ENCODE data around the gene LRCH2. TPM values are rescaled to one million over a fixed set of nuclear protein-coding genes. Genes with fewer than 3 reads are reported as not detected.

Gene LRCH2
- total RNA-seq, 1 experiment from 2014 or later, result 6.6 TPM

DNA sequence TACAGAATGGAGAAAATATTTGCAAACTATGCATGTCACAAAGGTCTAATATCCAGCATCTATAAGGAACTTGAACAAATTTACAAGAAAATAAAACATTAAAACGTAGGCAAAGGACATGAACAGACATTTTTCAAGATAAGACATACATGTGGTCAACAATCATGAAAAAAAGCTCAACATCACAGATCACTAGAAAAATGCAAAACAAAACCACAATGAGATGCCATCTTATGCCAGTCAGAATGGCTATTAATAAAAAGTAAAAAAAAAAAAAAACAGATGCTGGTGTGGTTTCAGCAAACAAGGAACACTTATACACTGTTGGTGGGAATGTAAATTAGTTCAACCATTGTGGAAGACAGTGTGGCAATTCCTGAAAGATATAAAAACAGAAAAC, 140.7 kb downstream of the LRCH2 start:
- Histone ChIP-seq H3K27me3 (ENCODE audit: insufficient read depth, low read length) (no peaks in the 10 kb centered on the region), H4K8ac (replicated peaks; ENCODE audit: insufficient read length, low read depth, low read length) (no peak overlapping the region), H3K9ac (ENCODE audit: extremely low read depth, insufficient read length, low read length) (no peak overlapping the region), H2AK5ac (ENCODE audit: insufficient read length, low read length) (no peak overlapping the region), H3K27ac (ENCODE audit: insufficient read length, low read depth, low read length) (no peak overlapping the region), H3K79me2 (ENCODE audit: insufficient read depth, low read length) (no peaks in the 10 kb centered on the region), H4K91ac (ENCODE audit: insufficient read length, low read depth, low read length) (no peak overlapping the region), H3K79me1 (ENCODE audit: insufficient read depth, low read depth, low read length, poor library complexity, severe bottlenecking) (no peaks in the 10 kb centered on the region), H3K4me2 (ENCODE audit: insufficient read depth, insufficient read length, low read length) (no peak overlapping the region), H2AFZ (ENCODE audit: low read length) (no peak overlapping the region), H4K20me1 (ENCODE audit: control insufficient read depth, insufficient read depth, insufficient read length) (no peaks in the 10 kb centered on the region), H3K23me2 (ENCODE audit: insufficient read length, low read depth, low read length, poor library complexity, severe bottlenecking) (no peaks in the 10 kb centered on the region), H3K23ac (ENCODE audit: insufficient read length, low read depth, low read length) (no peak overlapping the region), H2BK5ac (ENCODE audit: insufficient read length, low read length) (no peak overlapping the region), H3K4me1 (ENCODE audit: insufficient read depth, low read length) (no peaks in the 10 kb centered on the region), H3K4ac (ENCODE audit: low read depth, low read length) (no peak overlapping the region), H3K9me3 (ENCODE audit: control insufficient read depth, low read depth, low read length) (peaks cover 7% of the 10 kb centered on the region), H4K5ac (ENCODE audit: insufficient read length, low read depth, low read length) (no peak overlapping the region), H3K14ac (ENCODE audit: insufficient read depth, low read length) (no peak overlapping the region), H3K18ac (ENCODE audit: insufficient read length, low read depth, low read length) (no peak overlapping the region), H3K56ac (ENCODE audit: insufficient read length, low read depth, low read length) (no peak overlapping the region), H2BK15ac (ENCODE audit: low read depth, low read length) (no peak overlapping the region), H2BK120ac (ENCODE audit: low read depth, low read length, poor library complexity, severe bottlenecking) (no peak overlapping the region), H2BK12ac (ENCODE audit: insufficient read length, low read depth, low read length) (no peak overlapping the region), H3T11ph (ENCODE audit: low read length) (no peak overlapping the region), H2BK20ac (ENCODE audit: low read depth, low read length, poor library complexity, severe bottlenecking) (no peak overlapping the region)
- DNase-seq, result no peak
- Mint-ChIP-seq H3K4me3 (no peak overlapping the region), H3K27ac (no peak overlapping the region), H3K36me3 (ENCODE audit: insufficient read depth in 1 of 3, low read depth in 3 of 3) (peaks cover 2 to 31% (median 19%) of the 10 kb centered on the region in 3 experiments; a peak in 6 of 7 replicates), H3K9me3 (peaks cover 17 to 29% of the 10 kb centered on the region in 2 experiments), H3K27me3 (ENCODE audit: low read depth) (no peaks in the 10 kb centered on the region), H3K4me1 (peaks cover 4 to 5% of the 10 kb centered on the region in 2 experiments; a peak in 2 of 4 replicates)
- no peak for TF ChIP-seq CTCF (conservative IDR thresholded peaks at IDR 0.05)
- no CpG with 5 or more reads among the region's 1 CpG for WGBS (ENCODE audit: extremely low coverage, insufficient read length, low lambda C conversion rate)

Data from H9 (cell line).